ENCODE results near the gene WDR90.

The WDR90 gene

GRCh38 chr16:644556-644955 is 4.6 kb upstream of the WDR90 start:
- TF ChIP-seq, protein P1, sequence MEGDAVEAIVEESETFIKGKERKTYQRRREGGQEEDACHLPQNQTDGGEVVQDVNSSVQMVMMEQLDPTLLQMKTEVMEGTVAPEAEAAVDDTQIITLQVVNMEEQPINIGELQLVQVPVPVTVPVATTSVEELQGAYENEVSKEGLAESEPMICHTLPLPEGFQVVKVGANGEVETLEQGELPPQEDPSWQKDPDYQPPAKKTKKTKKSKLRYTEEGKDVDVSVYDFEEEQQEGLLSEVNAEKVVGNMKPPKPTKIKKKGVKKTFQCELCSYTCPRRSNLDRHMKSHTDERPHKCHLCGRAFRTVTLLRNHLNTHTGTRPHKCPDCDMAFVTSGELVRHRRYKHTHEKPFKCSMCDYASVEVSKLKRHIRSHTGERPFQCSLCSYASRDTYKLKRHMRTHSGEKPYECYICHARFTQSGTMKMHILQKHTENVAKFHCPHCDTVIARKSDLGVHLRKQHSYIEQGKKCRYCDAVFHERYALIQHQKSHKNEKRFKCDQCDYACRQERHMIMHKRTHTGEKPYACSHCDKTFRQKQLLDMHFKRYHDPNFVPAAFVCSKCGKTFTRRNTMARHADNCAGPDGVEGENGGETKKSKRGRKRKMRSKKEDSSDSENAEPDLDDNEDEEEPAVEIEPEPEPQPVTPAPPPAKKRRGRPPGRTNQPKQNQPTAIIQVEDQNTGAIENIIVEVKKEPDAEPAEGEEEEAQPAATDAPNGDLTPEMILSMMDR (IDR thresholded peaks at IDR 0.05) = no peak

DNA sequence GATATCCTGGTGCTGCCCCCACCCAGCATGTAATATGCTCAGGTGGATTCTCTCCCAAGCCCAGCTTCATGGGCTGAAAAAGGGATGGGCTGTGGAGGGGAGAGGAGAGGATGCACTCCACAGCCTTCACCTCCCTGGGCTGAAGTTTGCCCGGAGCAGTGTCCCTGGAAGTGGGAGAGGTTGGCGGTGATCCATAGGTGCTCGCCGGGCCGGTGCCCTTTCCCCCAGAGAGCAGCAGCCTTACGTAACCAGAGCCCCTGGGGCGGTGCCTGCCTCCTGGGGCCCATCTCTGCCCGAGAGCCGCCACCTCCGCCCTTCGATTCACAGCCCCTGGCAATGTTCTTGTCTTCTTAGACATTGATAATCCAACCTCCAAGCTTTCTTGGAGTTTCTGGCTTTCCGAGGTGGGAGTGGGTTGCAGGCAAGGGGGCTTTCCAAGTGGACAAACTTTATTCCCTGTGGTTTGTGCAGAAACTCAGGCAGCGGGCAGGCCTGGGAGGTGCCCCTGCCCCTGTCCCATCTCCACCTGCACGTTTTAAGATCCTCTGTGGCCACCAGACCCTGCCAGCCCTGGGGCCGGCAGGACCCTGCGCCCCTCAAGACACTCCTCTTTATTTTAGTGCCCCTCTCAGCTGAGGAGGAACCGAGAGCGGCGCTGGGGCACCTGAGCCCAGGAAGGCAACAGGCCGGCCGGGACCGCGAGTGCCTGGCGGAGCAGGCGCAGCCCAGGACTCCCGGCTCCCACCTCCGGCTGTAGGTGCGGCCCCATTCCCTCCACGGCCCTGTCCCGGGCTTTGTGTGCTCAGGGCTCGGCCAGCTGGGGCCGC is 3.1 kb upstream of the WDR90 start:
- TF ChIP-seq, protein P1 (IDR thresholded peaks at IDR 0.05) = no peak

DNA sequence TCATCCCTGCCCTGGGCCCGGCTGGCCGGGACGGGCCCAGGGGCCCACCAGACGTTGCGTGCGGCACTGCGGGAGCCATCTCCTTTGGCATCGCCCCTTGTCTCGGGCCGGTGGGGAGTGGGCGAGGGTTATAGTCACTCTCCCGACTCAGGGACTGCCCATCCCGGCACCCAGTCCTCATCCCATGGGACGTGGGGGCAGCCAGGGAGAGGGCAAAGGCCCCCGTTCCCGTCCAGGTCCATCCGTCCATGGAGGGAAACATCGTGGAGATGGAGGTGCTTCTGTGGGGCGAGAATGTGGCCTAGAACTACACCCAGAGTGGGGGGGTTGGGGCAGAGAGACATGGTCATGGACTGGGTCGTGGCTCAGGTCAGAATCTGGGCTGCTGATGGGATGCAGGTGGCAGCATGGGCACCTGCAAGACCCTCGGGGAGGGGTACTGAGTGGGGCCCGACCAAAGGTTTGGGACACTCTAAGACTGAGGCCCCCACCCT is 2.4 kb upstream of the WDR90 start:
- TF ChIP-seq, protein P1 (IDR thresholded peaks at IDR 0.05) = no peak

- TF ChIP-seq, protein P1 (IDR thresholded peaks at IDR 0.05) = no peak
Measured at GRCh38 chr16:647173-647902, 1.8 kb upstream of the WDR90 start.

- TF ChIP-seq, protein P1 (IDR thresholded peaks at IDR 0.05) = peak; percentile 86
Measured at GRCh38 chr16:648071-648780, 939 bp upstream of the WDR90 start.

DNA sequence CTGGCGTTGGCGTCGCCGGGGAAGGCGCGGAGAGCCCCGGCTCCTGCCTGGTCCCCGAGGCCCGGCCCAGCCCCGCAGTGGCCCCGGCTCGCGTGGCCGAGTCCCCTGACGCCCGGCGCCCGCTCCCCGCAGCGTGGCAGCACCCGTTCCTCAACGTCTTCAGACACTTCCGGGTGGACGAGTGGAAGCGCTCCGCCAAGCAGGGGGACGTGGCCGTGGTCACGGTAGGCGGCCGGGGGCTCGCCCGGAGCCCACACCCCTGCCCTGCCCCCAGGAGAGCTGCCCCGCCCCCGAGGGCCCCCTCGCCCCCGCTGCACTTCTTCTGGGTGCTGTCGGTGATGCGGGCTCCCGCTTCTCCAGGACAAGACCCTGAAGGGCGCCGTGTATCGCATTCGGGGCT is 466 bp downstream of the WDR90 start:
- TF ChIP-seq, protein P1 (IDR thresholded peaks at IDR 0.05) = no peak

- TF ChIP-seq, protein P1 (IDR thresholded peaks at IDR 0.05) = no peak
Measured at GRCh38 chr16:651844-652243, 2.7 kb downstream of the WDR90 start.

All from LNCAP (cell line).